NCI-H69 (cell line): Measurements from ENCODE around the gene CXCL14.

Source experiments
- DNase-seq: peaks from one replicate; lab custom pipeline; 2025; lab: John Stamatoyannopoulos, UW

CXCL14 gene

GRCh38 chr5:135596157-135596763, 17.5 kb upstream of the CXCL14 start:
- peak; percentile 77 for DNase-seq

DNA sequence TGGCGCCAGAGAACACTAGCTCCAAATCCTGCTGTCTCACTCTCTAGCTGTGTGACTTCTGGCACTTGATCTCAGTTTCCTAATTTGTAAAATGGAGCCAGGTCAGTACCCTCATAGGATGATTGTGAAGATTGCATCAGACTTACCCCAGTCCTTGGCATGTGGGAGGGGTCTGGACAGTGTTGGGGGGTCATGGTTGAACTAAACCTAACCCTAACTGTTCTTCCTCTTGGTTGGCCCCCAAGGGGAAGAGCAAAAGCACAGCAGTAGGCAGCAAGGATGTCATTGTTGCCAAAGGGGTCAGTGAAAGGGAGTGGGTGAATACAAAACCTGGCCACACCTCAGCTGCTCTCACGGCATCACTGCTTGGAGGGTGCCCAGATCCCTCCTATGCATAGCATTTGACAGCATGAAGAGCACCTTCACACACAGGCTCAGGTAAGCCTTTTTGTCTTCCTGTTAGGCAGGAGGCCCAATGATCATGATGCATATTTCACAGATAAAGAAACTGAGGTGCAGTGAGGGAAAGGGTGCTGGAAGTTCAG, 15.7 kb upstream of the CXCL14 start:
- DNase-seq, result no peak

GRCh38 chr5:135593886-135594285, 15.1 kb upstream of the CXCL14 start:
- no peak for DNase-seq

DNA sequence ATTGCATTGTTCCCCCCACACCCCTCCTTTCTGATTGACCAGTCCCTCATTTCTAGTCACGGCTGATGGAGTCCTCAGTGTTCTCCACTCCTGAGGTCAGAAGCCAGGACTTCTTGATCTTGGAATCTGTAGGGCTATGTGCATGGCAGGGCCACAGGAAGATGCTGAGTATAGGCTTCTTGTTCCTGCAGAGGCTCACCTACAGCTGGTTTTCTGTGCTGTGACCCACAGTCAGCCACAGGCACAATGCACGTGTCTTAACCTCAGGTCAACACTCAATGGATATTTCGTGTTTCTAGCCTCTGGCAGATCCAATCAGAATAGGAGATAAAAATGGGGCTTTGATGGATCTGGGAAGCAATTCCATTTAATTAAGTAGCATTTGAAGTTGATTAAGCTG, 14.3 kb upstream of the CXCL14 start:
- no peak for DNase-seq

DNA sequence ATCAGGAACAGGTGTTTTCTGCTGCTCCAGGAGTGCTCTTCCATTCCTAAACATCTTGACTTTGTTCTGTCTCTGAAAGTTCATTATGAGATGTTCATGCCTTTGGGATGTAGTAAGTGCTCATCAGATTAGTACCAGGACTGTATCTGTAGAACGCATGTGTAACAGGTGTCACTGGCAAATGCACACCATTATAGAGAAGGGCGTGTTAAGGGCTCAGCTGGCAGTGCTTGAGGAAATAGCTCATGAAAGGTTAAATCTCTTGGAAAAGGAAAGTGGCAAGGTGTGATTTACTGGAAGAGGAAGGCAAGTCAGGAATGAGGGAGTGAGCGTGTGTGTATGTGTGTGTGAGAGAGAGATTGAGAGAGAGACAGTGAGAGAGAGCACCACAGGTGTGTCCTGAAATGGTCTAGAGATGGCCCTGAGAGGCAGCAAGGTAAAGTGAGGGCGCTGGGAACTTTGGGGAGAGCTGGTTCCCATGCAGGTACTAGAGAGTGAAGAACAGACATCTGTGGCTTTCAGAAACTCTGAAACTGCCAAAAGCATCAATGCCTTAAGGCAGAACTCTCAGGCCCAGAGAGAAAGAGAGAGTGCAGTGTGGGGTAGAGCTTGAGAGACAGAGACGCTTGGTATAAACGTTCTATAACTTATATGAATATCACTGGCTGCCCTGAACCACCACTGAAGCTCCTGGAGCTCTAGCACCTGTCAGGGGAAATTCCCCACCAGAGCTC, 13.7 kb upstream of the CXCL14 start:
- DNase-seq, result no peak

DNA sequence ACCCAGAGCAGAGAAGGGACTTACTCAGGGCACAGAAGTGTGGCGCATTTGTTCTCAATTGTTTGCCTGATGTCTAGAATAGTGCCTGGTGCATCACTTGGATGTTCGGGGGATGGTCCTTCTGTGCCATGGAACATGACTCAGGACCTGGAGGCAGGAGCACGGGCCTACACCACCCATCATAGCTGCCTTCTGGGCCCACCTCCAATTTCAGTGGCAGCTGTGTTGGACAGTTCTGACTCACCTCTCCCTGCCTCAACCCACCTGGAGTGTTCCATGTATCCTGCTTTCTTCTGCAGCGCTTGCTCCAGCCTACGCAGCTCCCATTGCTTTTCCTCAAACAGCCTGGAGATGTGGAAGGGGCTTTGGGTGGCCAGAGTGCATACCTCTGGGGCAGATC, 12.5 kb upstream of the CXCL14 start:
- no peak for DNase-seq

GRCh38 chr5:135589152-135589551, 10.4 kb upstream of the CXCL14 start:
- no peak for DNase-seq

GRCh38 chr5:135587721-135588663, 9.2 kb upstream of the CXCL14 start:
- no peak for DNase-seq

- no peak for DNase-seq
These were observed 6.1 kb upstream of the CXCL14 start for GRCh38 chr5:135584918-135585317.

DNA sequence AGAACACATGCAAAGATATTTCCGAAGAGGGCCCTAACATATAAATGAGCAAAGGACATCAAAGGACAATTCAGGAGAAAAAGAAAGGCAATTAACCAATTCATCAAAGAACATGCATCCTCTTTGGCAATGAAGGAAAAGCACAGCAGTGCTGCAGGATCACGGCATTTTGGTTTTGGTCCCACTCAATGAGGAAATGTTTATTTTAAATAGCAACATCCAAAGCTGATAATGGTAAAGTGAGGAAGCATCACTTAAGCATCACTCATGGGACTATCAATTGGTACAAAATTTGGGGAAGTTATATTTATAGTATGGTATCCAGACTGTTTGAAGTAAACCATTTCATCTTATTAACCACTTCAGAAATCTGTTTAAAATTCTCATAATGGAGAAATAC, 5.5 kb upstream of the CXCL14 start:
- no peak for DNase-seq

GRCh38 chr5:135582099-135582781, 3.4 kb upstream of the CXCL14 start:
- no peak for DNase-seq

DNA sequence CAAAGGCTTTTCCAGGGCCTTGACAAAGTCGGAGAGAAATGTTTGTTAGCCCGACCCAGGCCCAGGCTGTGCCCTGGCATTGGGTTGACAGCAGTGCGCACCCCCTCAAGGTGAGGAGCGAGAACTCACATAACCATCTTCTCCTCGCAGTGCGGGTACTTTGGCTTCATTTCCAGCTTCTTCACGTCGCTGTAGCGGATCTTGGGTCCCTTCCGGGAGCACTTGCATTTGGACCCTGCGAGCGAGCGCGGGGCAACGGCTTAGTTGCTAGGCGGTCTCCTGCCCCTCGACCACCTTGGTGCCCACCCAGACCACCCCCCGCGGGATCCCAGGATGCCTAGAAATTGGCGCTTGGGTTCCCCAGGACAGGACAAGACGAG, 496 bp downstream of the CXCL14 start:
- no peak for DNase-seq

- DNase-seq, result no peak
These were observed 1.4 kb downstream of the CXCL14 start for GRCh38 chr5:135577421-135577820.

GRCh38 chr5:135576075-135576599, 2.7 kb downstream of the CXCL14 start:
- no peak for DNase-seq

- no peak for DNase-seq
These were observed 4.3 kb downstream of the CXCL14 start for GRCh38 chr5:135574493-135574892.

- no peak for DNase-seq
These were observed 6.9 kb downstream of the CXCL14 start for GRCh38 chr5:135571902-135572301.

GRCh38 chr5:135571066-135571609, 7.7 kb downstream of the CXCL14 start:
- DNase-seq, result no peak

- no peak for DNase-seq
These were observed 8.4 kb downstream of the CXCL14 start for GRCh38 chr5:135570453-135570764.

DNA sequence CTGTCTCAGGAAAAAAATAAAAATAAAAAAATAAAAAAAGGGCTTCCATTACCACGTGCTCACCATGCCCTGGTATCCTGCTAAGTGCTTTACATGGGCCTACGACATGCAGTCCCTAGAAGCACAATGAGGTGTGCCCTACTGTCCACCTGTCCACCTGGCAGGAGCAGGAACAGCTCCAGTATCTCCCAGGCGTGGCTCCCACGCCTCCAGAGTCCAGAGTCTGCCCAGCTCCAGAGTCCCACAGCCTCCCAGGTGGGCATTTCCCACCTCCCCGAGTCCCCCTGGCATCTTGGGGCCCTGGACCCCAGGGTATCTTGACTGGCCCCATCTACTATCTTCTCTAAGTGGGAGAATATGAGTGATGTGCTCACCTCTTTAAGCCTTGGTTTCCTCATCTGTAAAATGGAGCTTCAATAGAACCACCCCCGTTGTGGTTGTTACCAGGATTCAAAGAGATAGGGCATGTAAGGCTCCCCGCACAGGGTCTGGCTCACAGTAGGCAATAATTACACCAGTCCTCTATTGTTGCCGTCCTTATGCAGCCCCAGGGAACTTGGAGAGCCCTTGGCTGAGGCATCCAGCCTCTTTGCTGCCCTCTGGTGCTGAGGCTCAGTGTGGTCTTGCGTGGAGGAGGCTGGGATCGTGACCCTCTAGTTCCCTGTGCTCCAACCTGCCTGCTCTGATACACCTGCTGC, 8.9 kb downstream of the CXCL14 start:
- DNase-seq, result peak; percentile 94

DNA sequence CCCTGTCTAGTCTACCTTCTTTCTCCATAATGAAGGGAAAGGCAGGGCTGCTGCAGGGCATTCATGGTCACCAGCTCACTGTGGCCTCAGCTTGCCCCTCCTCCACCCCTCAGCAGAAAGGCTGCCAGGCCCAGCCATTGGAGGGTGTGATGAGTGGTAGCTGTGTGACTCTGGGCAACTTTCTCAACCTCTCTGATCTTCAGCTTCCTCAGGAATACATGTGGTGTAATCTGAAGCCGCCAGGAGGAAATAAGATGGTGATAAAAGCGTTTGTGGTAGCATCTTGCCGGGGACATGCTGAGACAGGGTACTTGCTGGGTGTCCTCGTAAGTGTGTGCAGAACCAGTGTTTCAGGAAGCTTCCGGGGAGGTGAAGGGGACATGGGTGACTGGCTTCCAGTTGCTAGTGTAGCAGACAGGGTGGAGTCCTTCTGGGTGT, 9.8 kb downstream of the CXCL14 start:
- DNase-seq, result no peak

DNA sequence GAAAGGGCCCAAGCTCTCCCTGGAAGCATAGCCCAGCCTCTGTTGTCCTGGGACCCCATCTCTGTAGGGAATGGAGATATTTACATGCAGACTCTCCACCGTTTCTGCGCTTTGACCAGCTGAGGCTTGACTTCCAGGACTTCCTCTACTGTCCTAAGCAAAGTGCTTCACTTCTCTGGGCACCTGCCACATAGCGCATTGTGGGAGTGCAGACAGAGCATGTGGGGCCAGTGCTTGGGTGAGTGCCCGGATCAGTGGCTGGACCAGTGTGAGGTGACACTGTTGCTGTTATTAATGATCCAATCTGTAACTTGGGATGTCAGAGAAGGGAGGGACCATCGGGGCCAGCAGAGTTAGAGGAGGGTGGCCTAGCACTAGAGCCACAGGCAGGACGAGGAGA, 10.5 kb downstream of the CXCL14 start:
- no peak for DNase-seq
